ENCODE data around the gene DISC1.

Gene DISC1

GRCh38 chr1:231983588-231984193 lies 357.1 kb downstream of the DISC1 start:
- no peak overlapping the region for H3K27ac ChIP-seq (ENCODE audit: low read depth, low read length)
- no peaks in the 10 kb centered on the region for H3K36me3 ChIP-seq (ENCODE audit: control insufficient read depth in 1 of 2, insufficient read depth in 2 of 2, low read length in 2 of 2)
- no peak overlapping the region for H3K4me3 ChIP-seq (ENCODE audit: low read depth in 1 of 2, low read length in 2 of 2)
- no peaks in the 10 kb centered on the region for H3K4me1 ChIP-seq (ENCODE audit: control insufficient read depth in 1 of 2, insufficient read depth in 2 of 2, low read length in 2 of 2)
- H3K9me3 ChIP-seq (ENCODE audit: control insufficient read depth in 1 of 2, low read length in 2 of 2): no peaks in the 10 kb centered on the region
- H3K9ac ChIP-seq (ENCODE audit: low read depth in 1 of 2, low read length in 2 of 2): no peak overlapping the region
- no peaks in the 10 kb centered on the region for H3K27me3 ChIP-seq (ENCODE audit: control insufficient read depth in 1 of 2, insufficient read depth in 2 of 2, low read length in 2 of 2)

GRCh38 chr1:231985296-231986023 lies 358.9 kb downstream of the DISC1 start:
- Histone ChIP-seq H3K4me3 (ENCODE audit: low read depth in 1 of 2, low read length in 2 of 2) (no peak overlapping the region), H3K27ac (ENCODE audit: low read depth, low read length) (no peak overlapping the region), H3K27me3 (ENCODE audit: control insufficient read depth in 1 of 2, insufficient read depth in 2 of 2, low read length in 2 of 2) (no peaks in the 10 kb centered on the region), H3K9me3 (ENCODE audit: control insufficient read depth in 1 of 2, low read length in 2 of 2) (no peaks in the 10 kb centered on the region), H3K9ac (ENCODE audit: low read depth in 1 of 2, low read length in 2 of 2) (no peak overlapping the region), H3K4me1 (ENCODE audit: control insufficient read depth in 1 of 2, insufficient read depth in 2 of 2, low read length in 2 of 2) (no peaks in the 10 kb centered on the region), H3K36me3 (ENCODE audit: control insufficient read depth in 1 of 2, insufficient read depth in 2 of 2, low read length in 2 of 2) (no peaks in the 10 kb centered on the region)

DNA sequence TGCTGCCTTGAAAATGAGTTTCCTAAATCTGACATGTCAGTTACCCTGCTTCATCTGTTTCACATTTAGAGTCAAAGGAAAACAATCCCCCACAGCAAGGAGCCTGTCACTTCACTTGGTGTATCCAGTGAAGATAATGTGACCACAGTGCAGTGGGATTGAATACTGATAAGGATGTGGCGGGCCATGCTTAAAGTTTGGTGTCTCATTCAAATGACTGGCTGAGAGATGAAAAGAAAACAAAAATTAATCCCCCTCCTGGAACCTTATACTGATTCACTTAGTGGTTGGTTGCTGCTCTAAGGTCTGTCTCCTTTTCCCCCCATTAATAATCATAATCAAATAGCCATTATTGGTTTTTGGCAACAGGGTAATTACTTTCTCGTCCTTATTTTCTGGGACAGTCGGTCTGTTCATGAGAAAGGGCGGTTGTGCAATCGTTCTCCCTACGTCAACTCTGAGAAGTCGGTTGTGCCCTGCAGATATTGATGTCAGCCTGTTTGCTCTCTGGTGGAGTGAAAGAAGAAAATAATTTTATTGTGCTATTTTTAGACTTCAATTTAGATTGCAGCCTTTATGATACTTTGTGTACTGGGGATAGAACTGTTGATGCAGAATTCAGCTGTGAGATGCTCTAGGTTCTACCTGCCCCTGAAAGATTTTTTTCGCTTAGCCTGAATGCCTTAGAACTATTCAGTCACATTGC lies 360.2 kb downstream of the DISC1 start:
- H3K36me3 ChIP-seq (ENCODE audit: control insufficient read depth in 1 of 2, insufficient read depth in 2 of 2, low read length in 2 of 2): no peaks in the 10 kb centered on the region
- H3K27ac ChIP-seq (ENCODE audit: low read depth, low read length): no peak overlapping the region
- no peak overlapping the region for H3K9ac ChIP-seq (ENCODE audit: low read depth in 1 of 2, low read length in 2 of 2)
- H3K4me1 ChIP-seq (ENCODE audit: control insufficient read depth in 1 of 2, insufficient read depth in 2 of 2, low read length in 2 of 2): no peaks in the 10 kb centered on the region
- no peaks in the 10 kb centered on the region for H3K9me3 ChIP-seq (ENCODE audit: control insufficient read depth in 1 of 2, low read length in 2 of 2)
- H3K4me3 ChIP-seq (ENCODE audit: low read depth in 1 of 2, low read length in 2 of 2): no peak overlapping the region
- H3K27me3 ChIP-seq (ENCODE audit: control insufficient read depth in 1 of 2, insufficient read depth in 2 of 2, low read length in 2 of 2): no peaks in the 10 kb centered on the region

GRCh38 chr1:231990388-231990787 lies 363.8 kb downstream of the DISC1 start:
- no peaks in the 10 kb centered on the region for H3K36me3 ChIP-seq (ENCODE audit: control insufficient read depth in 1 of 2, insufficient read depth in 2 of 2, low read length in 2 of 2)
- H3K4me1 ChIP-seq (ENCODE audit: control insufficient read depth in 1 of 2, insufficient read depth in 2 of 2, low read length in 2 of 2): no peaks in the 10 kb centered on the region
- no peaks in the 10 kb centered on the region for H3K27me3 ChIP-seq (ENCODE audit: control insufficient read depth in 1 of 2, insufficient read depth in 2 of 2, low read length in 2 of 2)
- H3K9ac ChIP-seq (ENCODE audit: low read depth in 1 of 2, low read length in 2 of 2): no peak overlapping the region
- H3K4me3 ChIP-seq (ENCODE audit: low read depth in 1 of 2, low read length in 2 of 2): no peak overlapping the region
- no peak overlapping the region for H3K27ac ChIP-seq (ENCODE audit: low read depth, low read length)
- no peaks in the 10 kb centered on the region for H3K9me3 ChIP-seq (ENCODE audit: control insufficient read depth in 1 of 2, low read length in 2 of 2)

GRCh38 chr1:231991231-231991630 lies 364.6 kb downstream of the DISC1 start:
- H3K9me3 ChIP-seq (ENCODE audit: control insufficient read depth in 1 of 2, low read length in 2 of 2): no peaks in the 10 kb centered on the region
- H3K4me3 ChIP-seq (ENCODE audit: low read depth in 1 of 2, low read length in 2 of 2): no peak overlapping the region
- no peak overlapping the region for H3K9ac ChIP-seq (ENCODE audit: low read depth in 1 of 2, low read length in 2 of 2)
- no peaks in the 10 kb centered on the region for H3K4me1 ChIP-seq (ENCODE audit: control insufficient read depth in 1 of 2, insufficient read depth in 2 of 2, low read length in 2 of 2)
- no peaks in the 10 kb centered on the region for H3K36me3 ChIP-seq (ENCODE audit: control insufficient read depth in 1 of 2, insufficient read depth in 2 of 2, low read length in 2 of 2)
- no peaks in the 10 kb centered on the region for H3K27me3 ChIP-seq (ENCODE audit: control insufficient read depth in 1 of 2, insufficient read depth in 2 of 2, low read length in 2 of 2)
- H3K27ac ChIP-seq (ENCODE audit: low read depth, low read length): no peak overlapping the region

DNA sequence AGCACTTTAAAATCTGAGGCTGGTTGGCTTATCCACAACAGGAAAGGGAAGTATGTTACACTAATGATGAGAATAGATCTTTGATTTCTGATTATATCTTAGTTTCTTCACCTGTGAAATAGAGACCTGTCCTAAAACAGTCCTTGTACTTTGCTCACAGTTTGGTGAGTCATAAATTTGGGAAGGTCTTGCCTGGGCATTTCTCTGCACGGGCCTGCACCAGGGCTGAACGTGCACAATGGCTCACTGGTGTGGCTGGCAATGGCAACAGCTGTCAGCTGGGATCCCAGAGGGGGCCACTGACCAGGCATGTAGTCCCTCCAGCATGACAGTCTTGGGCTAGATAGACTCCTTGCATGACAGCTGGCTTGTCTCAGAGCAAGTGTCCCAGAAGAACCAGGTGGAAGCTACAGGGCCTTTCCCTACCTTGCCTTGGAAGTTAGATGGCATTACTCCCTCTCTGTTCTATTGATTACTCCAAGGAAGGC lies 367.4 kb downstream of the DISC1 start:
- no peaks in the 10 kb centered on the region for H3K9me3 ChIP-seq (ENCODE audit: control insufficient read depth in 1 of 2, low read length in 2 of 2)
- H3K4me3 ChIP-seq (ENCODE audit: low read depth in 1 of 2, low read length in 2 of 2): no peak overlapping the region
- no peaks in the 10 kb centered on the region for H3K36me3 ChIP-seq (ENCODE audit: control insufficient read depth in 1 of 2, insufficient read depth in 2 of 2, low read length in 2 of 2)
- no peaks in the 10 kb centered on the region for H3K4me1 ChIP-seq (ENCODE audit: control insufficient read depth in 1 of 2, insufficient read depth in 2 of 2, low read length in 2 of 2)
- no peaks in the 10 kb centered on the region for H3K27me3 ChIP-seq (ENCODE audit: control insufficient read depth in 1 of 2, insufficient read depth in 2 of 2, low read length in 2 of 2)
- no peak overlapping the region for H3K9ac ChIP-seq (ENCODE audit: low read depth in 1 of 2, low read length in 2 of 2)
- no peak overlapping the region for H3K27ac ChIP-seq (ENCODE audit: low read depth, low read length)

- H3K36me3 ChIP-seq (ENCODE audit: control insufficient read depth in 1 of 2, insufficient read depth in 2 of 2, low read length in 2 of 2): no peaks in the 10 kb centered on the region
- H3K9me3 ChIP-seq (ENCODE audit: control insufficient read depth in 1 of 2, low read length in 2 of 2): no peaks in the 10 kb centered on the region
- no peak overlapping the region for H3K4me3 ChIP-seq (ENCODE audit: low read depth in 1 of 2, low read length in 2 of 2)
- no peak overlapping the region for H3K27ac ChIP-seq (ENCODE audit: low read depth, low read length)
- H3K9ac ChIP-seq (ENCODE audit: low read depth in 1 of 2, low read length in 2 of 2): no peak overlapping the region
- no peaks in the 10 kb centered on the region for H3K4me1 ChIP-seq (ENCODE audit: control insufficient read depth in 1 of 2, insufficient read depth in 2 of 2, low read length in 2 of 2)
- no peaks in the 10 kb centered on the region for H3K27me3 ChIP-seq (ENCODE audit: control insufficient read depth in 1 of 2, insufficient read depth in 2 of 2, low read length in 2 of 2)
Measured at GRCh38 chr1:231998791-231999190, 372.2 kb downstream of the DISC1 start.

DNA sequence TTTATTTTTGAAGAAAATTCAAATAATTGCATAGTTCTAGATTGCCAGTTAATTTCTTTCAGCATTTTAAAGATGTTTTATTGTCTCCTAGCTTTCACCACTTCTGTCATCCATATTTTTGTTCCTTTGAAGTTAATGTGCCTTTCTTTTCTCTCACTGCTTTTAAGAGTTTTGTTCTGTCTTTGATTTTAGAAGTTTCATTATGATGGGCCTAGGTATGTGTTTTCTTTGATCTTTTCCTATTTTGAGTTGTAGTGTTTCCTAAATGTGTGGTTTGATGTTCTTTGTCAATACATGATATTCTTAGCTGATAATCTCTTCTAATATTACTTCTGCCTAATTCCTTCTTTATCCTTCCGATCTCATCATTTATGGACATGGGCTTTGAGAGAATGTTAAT lies 378.7 kb downstream of the DISC1 start:
- H3K9ac ChIP-seq (ENCODE audit: low read depth in 1 of 2, low read length in 2 of 2): no peak overlapping the region
- H3K36me3 ChIP-seq (ENCODE audit: control insufficient read depth in 1 of 2, insufficient read depth in 2 of 2, low read length in 2 of 2): no peaks in the 10 kb centered on the region
- no peaks in the 10 kb centered on the region for H3K27me3 ChIP-seq (ENCODE audit: control insufficient read depth in 1 of 2, insufficient read depth in 2 of 2, low read length in 2 of 2)
- H3K4me1 ChIP-seq (ENCODE audit: control insufficient read depth in 1 of 2, insufficient read depth in 2 of 2, low read length in 2 of 2): no peaks in the 10 kb centered on the region
- no peak overlapping the region for H3K4me3 ChIP-seq (ENCODE audit: low read depth in 1 of 2, low read length in 2 of 2)
- no peak overlapping the region for H3K27ac ChIP-seq (ENCODE audit: low read depth, low read length)
- no peaks in the 10 kb centered on the region for H3K9me3 ChIP-seq (ENCODE audit: control insufficient read depth in 1 of 2, low read length in 2 of 2)

DNA sequence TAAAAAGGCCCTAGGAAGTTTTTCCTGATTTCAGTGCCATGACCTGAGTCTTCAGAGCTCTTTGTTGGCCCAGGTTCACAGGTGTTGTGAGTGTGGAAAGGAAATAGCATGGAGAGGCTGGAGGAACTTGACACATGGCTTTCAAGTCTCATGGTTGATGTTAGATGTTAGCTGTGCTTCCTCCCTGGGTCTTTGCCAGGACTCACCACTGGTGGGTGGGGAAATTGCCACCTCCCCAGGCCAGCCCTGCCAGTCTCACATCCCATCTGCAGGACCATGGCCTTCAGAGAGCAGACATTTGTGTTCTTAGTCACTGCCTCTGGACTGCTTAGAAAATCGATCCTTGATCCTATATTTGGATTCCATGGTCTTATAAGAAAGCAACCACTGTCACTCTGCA lies 383.2 kb downstream of the DISC1 start:
- no peak overlapping the region for H3K9ac ChIP-seq (ENCODE audit: low read depth in 1 of 2, low read length in 2 of 2)
- H3K4me3 ChIP-seq (ENCODE audit: low read depth in 1 of 2, low read length in 2 of 2): no peak overlapping the region
- H3K27ac ChIP-seq (ENCODE audit: low read depth, low read length): no peak overlapping the region
- H3K9me3 ChIP-seq (ENCODE audit: control insufficient read depth in 1 of 2, low read length in 2 of 2): no peaks in the 10 kb centered on the region
- H3K36me3 ChIP-seq (ENCODE audit: control insufficient read depth in 1 of 2, insufficient read depth in 2 of 2, low read length in 2 of 2): no peaks in the 10 kb centered on the region
- no peaks in the 10 kb centered on the region for H3K27me3 ChIP-seq (ENCODE audit: control insufficient read depth in 1 of 2, insufficient read depth in 2 of 2, low read length in 2 of 2)
- peaks cover 0 to 11% of the 10 kb centered on the region in 2 donors for H3K4me1 ChIP-seq (ENCODE audit: control insufficient read depth in 1 of 2, insufficient read depth in 2 of 2, low read length in 2 of 2)

GRCh38 chr1:232011961-232012360 lies 385.4 kb downstream of the DISC1 start:
- Histone ChIP-seq H3K27ac (ENCODE audit: low read depth, low read length) (no peak overlapping the region), H3K36me3 (ENCODE audit: control insufficient read depth in 1 of 2, insufficient read depth in 2 of 2, low read length in 2 of 2) (no peaks in the 10 kb centered on the region), H3K4me3 (ENCODE audit: low read depth in 1 of 2, low read length in 2 of 2) (no peak overlapping the region), H3K9me3 (ENCODE audit: control insufficient read depth in 1 of 2, low read length in 2 of 2) (no peaks in the 10 kb centered on the region), H3K27me3 (ENCODE audit: control insufficient read depth in 1 of 2, insufficient read depth in 2 of 2, low read length in 2 of 2) (no peaks in the 10 kb centered on the region), H3K9ac (ENCODE audit: low read depth in 1 of 2, low read length in 2 of 2) (no peak overlapping the region), H3K4me1 (ENCODE audit: control insufficient read depth in 1 of 2, insufficient read depth in 2 of 2, low read length in 2 of 2) (peaks cover 0 to 11% of the 10 kb centered on the region in 2 donors)
